ENCODE results near the gene ELFN2. TPM values are rescaled to one million over a fixed set of nuclear protein-coding genes. Genes with fewer than 3 reads are reported as not detected.

ELFN2 gene
- total RNA-seq, 1 donor from 2014 or later = 0.22 TPM

GRCh38 chr22:37431801-37432707 is 4.8 kb upstream of the ELFN2 start:
- no peak for ATAC-seq
- intact Hi-C loops (cut with DNase I) = no loop called here
- DNase-seq (ENCODE audit: missing footprints) = no peak

GRCh38 chr22:37431366-37431765 is 4.1 kb upstream of the ELFN2 start:
- no peak for ATAC-seq
- no peak for DNase-seq (ENCODE audit: missing footprints)
- intact Hi-C loops (cut with DNase I) = no loop called here

GRCh38 chr22:37430941-37431340 is 3.7 kb upstream of the ELFN2 start:
- no peak for ATAC-seq
- intact Hi-C loops (cut with DNase I) = no loop called here
- DNase-seq (ENCODE audit: missing footprints) = no peak

GRCh38 chr22:37428649-37429586 is 1.6 kb upstream of the ELFN2 start:
- intact Hi-C loops (cut with DNase I) = loop anchor here (5.0 kb wide), 1 partner anchor 112 kb away; no protein-coding TSS in a partner anchor
- ATAC-seq (no peak), DNase-seq (ENCODE audit: missing footprints) (no peak)

GRCh38 chr22:37427711-37428635 is 694 bp upstream of the ELFN2 start:
- DNase-seq (ENCODE audit: missing footprints) (no peak), ATAC-seq (no peak)
- intact Hi-C loops (cut with DNase I) = loop anchor here (5.0 kb wide), 1 partner anchor 111 kb away; no protein-coding TSS in a partner anchor

- intact Hi-C loops (cut with DNase I) = loop anchor here (5.0 kb wide), 1 partner anchor 109 kb away; no protein-coding TSS in a partner anchor
- no peak for ATAC-seq
- DNase-seq (ENCODE audit: missing footprints) = no peak
These were observed 559 bp downstream of the ELFN2 start for GRCh38 chr22:37426706-37427134.

GRCh38 chr22:37425800-37426705 is 1.2 kb downstream of the ELFN2 start:
- ATAC-seq (no peak), DNase-seq (ENCODE audit: missing footprints) (no peak)
- intact Hi-C loops (cut with DNase I) = loop anchor here (5.0 kb wide), 1 partner anchor 109 kb away; no protein-coding TSS in a partner anchor

- ATAC-seq (no peak), DNase-seq (ENCODE audit: missing footprints) (no peak)
- intact Hi-C loops (cut with DNase I) = loop anchor here (5.0 kb wide), 1 partner anchor 108 kb away; no protein-coding TSS in a partner anchor
These were observed 1.9 kb downstream of the ELFN2 start for GRCh38 chr22:37425369-37425768.

GRCh38 chr22:37423283-37423682 is 4.0 kb downstream of the ELFN2 start:
- ATAC-seq (no peak), DNase-seq (ENCODE audit: missing footprints) (no peak)
- intact Hi-C loops (cut with DNase I) = no loop called here

- ATAC-seq (no peak), DNase-seq (ENCODE audit: missing footprints) (no peak)
- intact Hi-C loops (cut with DNase I) = no loop called here
These were observed 5.8 kb downstream of the ELFN2 start for GRCh38 chr22:37421468-37421877.

- no peak for DNase-seq (ENCODE audit: missing footprints)
- no peak for ATAC-seq
- intact Hi-C loops (cut with DNase I) = no loop called here
These were observed 6.4 kb downstream of the ELFN2 start for GRCh38 chr22:37420686-37421467.

GRCh38 chr22:37419969-37420685 is 7.2 kb downstream of the ELFN2 start:
- intact Hi-C loops (cut with DNase I) = no loop called here
- ATAC-seq = no peak

GRCh38 chr22:37419370-37419968 is 7.8 kb downstream of the ELFN2 start:
- ATAC-seq (no peak), DNase-seq (ENCODE audit: missing footprints) (no peak)
- intact Hi-C loops (cut with DNase I) = no loop called here

More at GRCh38 chr22:37419969-37420685, 7.2 kb downstream of the ELFN2 start:
- no peak for DNase-seq (ENCODE audit: missing footprints)

- no peak for DNase-seq (ENCODE audit: missing footprints)
- peak; percentile 12 for ATAC-seq
- intact Hi-C loops (cut with DNase I) = no loop called here
These were observed 8.5 kb downstream of the ELFN2 start for GRCh38 chr22:37418627-37419369.
